Measurements from ENCODE around the gene SUSD4. TPM values are rescaled to one million over a fixed set of nuclear protein-coding genes. Genes with fewer than 3 reads are reported as not detected.

The SUSD4 gene
- total and polyA plus RNA-seq, 2 of the 8 experiments (the other 6 are each of a cell fraction or from before 2014, with no cell fraction given): 3.9 to 5.2 TPM

DNA sequence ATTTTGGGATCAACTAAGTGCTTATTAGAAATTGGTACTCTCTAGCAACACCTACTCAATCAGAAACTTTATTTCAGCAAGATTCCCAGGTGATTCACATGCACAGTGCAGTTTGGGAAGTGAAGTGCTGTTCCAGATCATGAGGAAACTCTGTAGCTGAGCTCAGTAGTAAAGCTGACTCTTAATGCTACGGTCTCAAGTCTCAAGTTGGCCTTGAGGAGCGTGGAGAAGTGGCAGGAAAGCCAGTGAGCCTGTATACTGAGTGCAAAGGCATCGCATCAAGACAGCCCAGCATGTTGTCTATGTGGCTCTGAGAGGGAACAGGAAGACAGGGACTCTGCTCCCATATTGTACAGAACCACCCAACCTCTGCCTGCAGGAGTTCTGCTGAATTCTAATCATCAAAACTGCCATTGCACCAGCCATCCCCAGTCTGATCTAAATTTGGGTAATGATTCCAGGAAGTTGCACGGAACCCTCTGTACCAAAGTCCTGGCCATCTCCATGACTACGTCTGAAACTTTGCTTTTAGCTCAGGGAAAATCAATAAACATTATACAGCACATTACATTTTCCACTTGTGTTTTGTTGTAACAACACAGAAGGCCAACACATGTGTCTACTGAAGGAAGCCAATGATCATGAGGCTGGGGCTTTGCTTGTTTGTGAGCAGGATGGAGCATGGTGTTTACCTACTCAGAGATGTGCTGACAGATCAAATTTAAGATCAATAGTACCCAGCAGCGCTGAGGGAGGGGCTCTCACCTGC is 115.8 kb downstream of the SUSD4 start:
- no peak overlapping the region for H3K56ac ChIP-seq (replicated peaks; ENCODE audit: insufficient read length, low read depth, low read length)
- WGBS, 2 experiments (ENCODE audit: extremely low coverage in 1 of 2, insufficient coverage in 1 of 2, insufficient read length in 1 of 2, insufficient replicate concordance in 2 of 2, low coverage in 1 of 2, low lambda C conversion rate in 2 of 2, missing lambda C conversion rate in 1 of 2): 80% methylated on average over 6 of the region's 6 CpGs; no CpG with 5 or more reads in 1 of the 2 experiments
- CTCF ChIA-PET (ENCODE audit: partially characterized antibody): no interaction called here

More for the DNA sequence above, 115.8 kb downstream of the SUSD4 start:
- POLR2A ChIA-PET (ENCODE audit: partially characterized antibody): no interaction called here
- Histone ChIP-seq H3K9me3 (ENCODE audit: insufficient read depth in 2 of 2, low read depth in 1 of 2, low read length in 1 of 2) (no peaks in the 10 kb centered on the region), H2BK12ac (ENCODE audit: low read depth, low read length) (no peak overlapping the region), H4K5ac (ENCODE audit: insufficient read length, low read depth, low read length) (no peak overlapping the region), H2BK120ac (replicated peaks; ENCODE audit: low read depth, low read length) (no peak overlapping the region), H2BK20ac (ENCODE audit: low read length) (no peak overlapping the region), H4K20me1 (replicated peaks in 1 of 2; ENCODE audit: control insufficient read depth in 1 of 2, insufficient read depth in 2 of 2, low read length in 2 of 2) (no peaks in the 10 kb centered on the region), H3K4me2 (ENCODE audit: insufficient read depth in 1 of 2, low read depth in 2 of 2, low read length in 2 of 2) (no peak overlapping the region), H3K18ac (ENCODE audit: extremely low read depth, low read length) (no peak overlapping the region), H3K79me2 (ENCODE audit: control insufficient read depth in 1 of 2, insufficient read depth in 2 of 2, low read length in 2 of 2) (no peaks in the 10 kb centered on the region), H3K23me2 (ENCODE audit: low read depth, low read length) (no peaks in the 10 kb centered on the region), H4K8ac (ENCODE audit: extremely low read depth, insufficient read depth, low read length) (no peak overlapping the region), H2AK5ac (ENCODE audit: low read depth, low read length) (no peak overlapping the region), H3K14ac (ENCODE audit: insufficient read length) (no peak overlapping the region), H3K27me3 (replicated peaks in 1 of 4; ENCODE audit: control insufficient read depth in 3 of 4, extremely low read depth in 1 of 4, insufficient read depth in 3 of 4, low read length in 3 of 4) (no peaks in the 10 kb centered on the region; a peak in 1 of 7 replicates), H3K23ac (ENCODE audit: insufficient read length) (no peak overlapping the region), H3K79me1 (ENCODE audit: low read depth, low read length) (no peaks in the 10 kb centered on the region), H3K9ac (replicated peaks in 1 of 4; ENCODE audit: extremely low read depth in 1 of 4, low read depth in 3 of 4, low read length in 3 of 4) (no peak overlapping the region), H3K4ac (replicated peaks; ENCODE audit: insufficient read length, low read depth, low read length) (no peak overlapping the region), H3K4me3 (ENCODE audit: extremely low read depth in 1 of 4, insufficient read depth in 2 of 4, low read depth in 3 of 4, low read length in 4 of 4) (no peak overlapping the region), H4K91ac (replicated peaks; ENCODE audit: insufficient read length, low read length) (no peak overlapping the region), H3K36me3 (ENCODE audit: control insufficient read depth in 2 of 4, insufficient read depth in 4 of 4, low read length in 3 of 4) (no peaks in the 10 kb centered on the region), H2AFZ (ENCODE audit: low read length) (no peak overlapping the region), H2BK5ac (ENCODE audit: low read depth, low read length) (no peak overlapping the region), H2BK15ac (ENCODE audit: low read length) (no peak overlapping the region), H3K27ac (ENCODE audit: low read depth, low read length) (no peak overlapping the region), H3K4me1 (replicated peaks in 1 of 4; ENCODE audit: control insufficient read depth in 3 of 4, insufficient read depth in 4 of 4, low read length in 3 of 4) (no peaks in the 10 kb centered on the region)
- DNase-seq (ENCODE audit: low read depth in 1 of 2, low spot score in 2 of 2) (peak in 1 of 2 experiments; percentile 17), FAIRE-seq (no peak)
- TF ChIP-seq CBX5 (IDR thresholded peaks at IDR 0.05; ENCODE audit: low read depth, low read length) (no peak), RBBP5 (IDR thresholded peaks at IDR 0.05; ENCODE audit: borderline replicate concordance, low read depth, low read length) (no peak), GABPA (IDR thresholded peaks at IDR 0.05; ENCODE audit: borderline replicate concordance, insufficient read depth, low read length) (no peak), SP2 (IDR thresholded peaks at IDR 0.05; ENCODE audit: low read length) (no peak)
- TF ChIP-seq, protein P1, sequence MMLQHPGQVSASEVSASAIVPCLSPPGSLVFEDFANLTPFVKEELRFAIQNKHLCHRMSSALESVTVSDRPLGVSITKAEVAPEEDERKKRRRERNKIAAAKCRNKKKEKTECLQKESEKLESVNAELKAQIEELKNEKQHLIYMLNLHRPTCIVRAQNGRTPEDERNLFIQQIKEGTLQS (IDR thresholded peaks at IDR 0.05; ENCODE audit: insufficient read depth, low read depth, low read length): no peak
- TF ChIP-seq, protein P2, sequence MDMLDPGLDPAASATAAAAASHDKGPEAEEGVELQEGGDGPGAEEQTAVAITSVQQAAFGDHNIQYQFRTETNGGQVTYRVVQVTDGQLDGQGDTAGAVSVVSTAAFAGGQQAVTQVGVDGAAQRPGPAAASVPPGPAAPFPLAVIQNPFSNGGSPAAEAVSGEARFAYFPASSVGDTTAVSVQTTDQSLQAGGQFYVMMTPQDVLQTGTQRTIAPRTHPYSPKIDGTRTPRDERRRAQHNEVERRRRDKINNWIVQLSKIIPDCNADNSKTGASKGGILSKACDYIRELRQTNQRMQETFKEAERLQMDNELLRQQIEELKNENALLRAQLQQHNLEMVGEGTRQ (IDR thresholded peaks at IDR 0.05; ENCODE audit: low read length): no peak

Data from H1 (cell line).